Activated T-cell treated with anti-CD3 and anti-CD28 coated beads, Interleukin-2, amount 50 U/mL, for 72 hours (primary cell): ENCODE results near the gene TINAGL1. TPM values are rescaled to one million over a fixed set of nuclear protein-coding genes. Genes with fewer than 3 reads are reported as not detected.

ENCODE experiments used
- ATAC-seq, 2 donors: fragments of 150-1000 bp; cut with Tn5 transposase; replicated peaks in 1 of 2; 2 replicates each; pipeline ENCODE4 v1.10.0; 2021; ENCODE audit warnings: moderate library complexity in 2 of 2, mild to moderate bottlenecking in 1 of 2
- DNase-seq, 2 donors: peaks; one replicate each; pipeline ENCODE4 v3.0.0; 2021 to 2022; ENCODE audit warnings: mixed read lengths in 1 of 2
- H3K27ac Mint-ChIP-seq: one replicate; pipeline ENCODE4 v1.8.0; 2022; ENCODE audit warnings: mild to moderate bottlenecking, moderate library complexity, mixed read lengths
- H3K27me3 Mint-ChIP-seq: one replicate; pipeline ENCODE4 v1.8.0; 2022; ENCODE audit warnings: low read depth, mixed read lengths
- H3K36me3 Mint-ChIP-seq, 2 donors: one replicate each; pipeline ENCODE4 v1.8.0; 2022; ENCODE audit warnings: mixed read lengths in 2 of 2, mild to moderate bottlenecking in 1 of 2; ENCODE audit not compliant: insufficient read depth in 2 of 2
- H3K4me1 Mint-ChIP-seq: one replicate; pipeline ENCODE4 v1.8.0; 2022; ENCODE audit warnings: low read depth, mixed read lengths
- H3K4me3 Mint-ChIP-seq, 2 donors: one replicate each; pipeline ENCODE4 v1.8.0; 2022; ENCODE audit warnings: mild to moderate bottlenecking in 2 of 2, mixed read lengths in 2 of 2, moderate library complexity in 2 of 2
- H3K9me3 Mint-ChIP-seq, 2 donors: one replicate each; pipeline ENCODE4 v1.8.0; 2022; ENCODE audit warnings: mixed read lengths in 2 of 2
- total RNA-seq, 2 donors: library from RNA; stranded (reverse); gene quantifications; one replicate each; pipeline ENCODE4 v1.2.3, GENCODE V29; 2022

Gene TINAGL1
- total RNA-seq, 2 donors from 2014 or later: not detected

GRCh38 chr1:31593136-31593665 is 16.9 kb downstream of the TINAGL1 start:
- DNase-seq: no peak
- Mint-ChIP-seq H3K9me3 (no peaks in the 10 kb centered on the region), H3K27me3 (peaks cover 23% of the 10 kb centered on the region), H3K36me3 (no peaks in the 10 kb centered on the region), H3K4me3 (no peak overlapping the region), H3K4me1 (no peaks in the 10 kb centered on the region), H3K27ac (no peak overlapping the region)
- ATAC-seq: no peak

- no peaks in the 10 kb centered on the region for H3K36me3 Mint-ChIP-seq
- H3K4me1 Mint-ChIP-seq: no peaks in the 10 kb centered on the region
- no peaks in the 10 kb centered on the region for H3K9me3 Mint-ChIP-seq
- H3K27ac Mint-ChIP-seq: no peak overlapping the region
- ATAC-seq: peak; percentile 90 to 94
- peak; percentile 81 to 82 for DNase-seq
- H3K27me3 Mint-ChIP-seq: peaks cover 23% of the 10 kb centered on the region
- no peak overlapping the region for H3K4me3 Mint-ChIP-seq
These were observed 17.7 kb downstream of the TINAGL1 start for GRCh38 chr1:31593770-31594632.

GRCh38 chr1:31595836-31596736 is 19.8 kb downstream of the TINAGL1 start:
- no peak for DNase-seq
- Mint-ChIP-seq H3K27ac (no peak overlapping the region), H3K4me1 (no peaks in the 10 kb centered on the region), H3K36me3 (no peaks in the 10 kb centered on the region), H3K27me3 (peaks cover 23% of the 10 kb centered on the region), H3K4me3 (no peak overlapping the region), H3K9me3 (no peaks in the 10 kb centered on the region)
- ATAC-seq: peak in 1 of 2 donors; percentile 17

GRCh38 chr1:31596737-31597097 is 20.4 kb downstream of the TINAGL1 start:
- Mint-ChIP-seq H3K36me3 (no peaks in the 10 kb centered on the region), H3K4me3 (no peak overlapping the region), H3K27ac (no peak overlapping the region), H3K4me1 (no peaks in the 10 kb centered on the region), H3K9me3 (no peaks in the 10 kb centered on the region), H3K27me3 (peaks cover 23% of the 10 kb centered on the region)
- ATAC-seq (no peak), DNase-seq (no peak)

GRCh38 chr1:31598980-31599379 is 22.7 kb downstream of the TINAGL1 start:
- H3K36me3 Mint-ChIP-seq: no peaks in the 10 kb centered on the region
- H3K27ac Mint-ChIP-seq: no peak overlapping the region
- H3K4me3 Mint-ChIP-seq: no peak overlapping the region
- ATAC-seq: no peak
- no peak for DNase-seq
- no peaks in the 10 kb centered on the region for H3K4me1 Mint-ChIP-seq
- no peaks in the 10 kb centered on the region for H3K9me3 Mint-ChIP-seq
- H3K27me3 Mint-ChIP-seq: peaks cover 7% of the 10 kb centered on the region

- no peaks in the 10 kb centered on the region for H3K9me3 Mint-ChIP-seq
- peaks cover 6% of the 10 kb centered on the region for H3K27me3 Mint-ChIP-seq
- no peak for DNase-seq
- H3K27ac Mint-ChIP-seq: no peak overlapping the region
- H3K4me1 Mint-ChIP-seq: peaks cover 2% of the 10 kb centered on the region
- no peak for ATAC-seq
- H3K4me3 Mint-ChIP-seq: no peak overlapping the region
- H3K36me3 Mint-ChIP-seq: no peaks in the 10 kb centered on the region
These were observed 24.3 kb downstream of the TINAGL1 start for GRCh38 chr1:31600641-31601040.

GRCh38 chr1:31602081-31602480 is 25.8 kb downstream of the TINAGL1 start:
- H3K4me3 Mint-ChIP-seq: no peak overlapping the region
- ATAC-seq: no peak
- no peaks in the 10 kb centered on the region for H3K27me3 Mint-ChIP-seq
- H3K9me3 Mint-ChIP-seq: peaks cover 0 to 2% of the 10 kb centered on the region in 2 donors
- peaks cover 12% of the 10 kb centered on the region for H3K4me1 Mint-ChIP-seq
- DNase-seq: no peak
- H3K27ac Mint-ChIP-seq: no peak overlapping the region
- peaks cover 0 to 2% of the 10 kb centered on the region in 2 donors for H3K36me3 Mint-ChIP-seq

- ATAC-seq (peak; percentile 100), DNase-seq (peak; percentile 63)
- Mint-ChIP-seq H3K27me3 (peaks cover 13% of the 10 kb centered on the region), H3K4me3 (peak overlapping the region in 1 of 2 donors; percentile 23), H3K4me1 (peaks cover 12% of the 10 kb centered on the region), H3K36me3 (peaks cover 0 to 2% of the 10 kb centered on the region in 2 donors), H3K9me3 (peaks cover 0 to 2% of the 10 kb centered on the region in 2 donors), H3K27ac (peak overlapping the region; percentile 30)
These were observed 29.7 kb downstream of the TINAGL1 start for GRCh38 chr1:31605908-31606427.

GRCh38 chr1:31607360-31607759 is 31.0 kb downstream of the TINAGL1 start:
- DNase-seq (no peak), ATAC-seq (no peak)
- peaks cover 12% of the 10 kb centered on the region for H3K4me1 Mint-ChIP-seq
- H3K36me3 Mint-ChIP-seq: peaks cover 0 to 2% of the 10 kb centered on the region in 2 donors
- H3K27ac Mint-ChIP-seq: no peak overlapping the region
- peaks cover 0 to 2% of the 10 kb centered on the region in 2 donors for H3K9me3 Mint-ChIP-seq
- peaks cover 13% of the 10 kb centered on the region for H3K27me3 Mint-ChIP-seq
- H3K4me3 Mint-ChIP-seq: no peak overlapping the region

- DNase-seq: no peak
- H3K4me3 Mint-ChIP-seq: no peak overlapping the region
- H3K9me3 Mint-ChIP-seq: peaks cover 0 to 2% of the 10 kb centered on the region in 2 donors
- ATAC-seq: no peak
- H3K36me3 Mint-ChIP-seq: peaks cover 0 to 2% of the 10 kb centered on the region in 2 donors
- H3K4me1 Mint-ChIP-seq: peaks cover 12% of the 10 kb centered on the region
- no peak overlapping the region for H3K27ac Mint-ChIP-seq
- peaks cover 13% of the 10 kb centered on the region for H3K27me3 Mint-ChIP-seq
These were observed 33.3 kb downstream of the TINAGL1 start for GRCh38 chr1:31609514-31610118.

GRCh38 chr1:31614414-31615005 is 38.2 kb downstream of the TINAGL1 start:
- no peak overlapping the region for H3K27ac Mint-ChIP-seq
- no peak for ATAC-seq
- no peaks in the 10 kb centered on the region for H3K36me3 Mint-ChIP-seq
- DNase-seq: no peak
- peaks cover 3% of the 10 kb centered on the region for H3K4me1 Mint-ChIP-seq
- no peaks in the 10 kb centered on the region for H3K9me3 Mint-ChIP-seq
- no peak overlapping the region for H3K4me3 Mint-ChIP-seq
- peaks cover 42% of the 10 kb centered on the region for H3K27me3 Mint-ChIP-seq

- Mint-ChIP-seq H3K36me3 (no peaks in the 10 kb centered on the region), H3K4me3 (no peak overlapping the region), H3K27ac (no peak overlapping the region), H3K27me3 (peaks cover 45% of the 10 kb centered on the region), H3K4me1 (peaks cover 3% of the 10 kb centered on the region), H3K9me3 (no peaks in the 10 kb centered on the region)
- DNase-seq (no peak), ATAC-seq (no peak)
These were observed 39.1 kb downstream of the TINAGL1 start for GRCh38 chr1:31615414-31615813.
